ENCODE data around the gene C9orf153.
A peak's percentile ranks its signal among the peaks of the same experiment; 100 is the strongest.
"Not testable (repeated sequence)": the region's sequence is repeated elsewhere in the genome, so short reads cannot be mapped to it uniquely, and the experiment has no call there.

C9orf153 gene

DNA sequence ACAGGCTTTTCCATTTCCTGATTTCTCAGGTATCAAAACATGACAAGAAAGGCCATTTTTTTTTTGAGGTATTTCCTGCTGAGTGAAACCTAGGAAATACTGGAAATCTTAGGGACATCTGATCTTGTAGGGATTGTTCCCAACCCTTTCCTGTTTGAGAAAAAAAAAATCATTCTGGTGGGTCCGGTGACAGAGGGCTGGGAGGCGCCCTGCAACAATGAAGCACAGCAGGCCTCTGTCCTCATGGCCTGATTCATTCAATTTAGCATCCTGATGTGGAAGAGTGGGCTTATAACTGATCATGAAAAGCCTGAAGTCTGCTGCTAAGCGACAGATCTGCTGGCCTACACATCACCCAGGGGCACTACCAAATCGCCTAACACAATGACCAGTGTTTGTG, 3.0 kb upstream of the C9orf153 start:
- no peak for DNase-seq

DNA sequence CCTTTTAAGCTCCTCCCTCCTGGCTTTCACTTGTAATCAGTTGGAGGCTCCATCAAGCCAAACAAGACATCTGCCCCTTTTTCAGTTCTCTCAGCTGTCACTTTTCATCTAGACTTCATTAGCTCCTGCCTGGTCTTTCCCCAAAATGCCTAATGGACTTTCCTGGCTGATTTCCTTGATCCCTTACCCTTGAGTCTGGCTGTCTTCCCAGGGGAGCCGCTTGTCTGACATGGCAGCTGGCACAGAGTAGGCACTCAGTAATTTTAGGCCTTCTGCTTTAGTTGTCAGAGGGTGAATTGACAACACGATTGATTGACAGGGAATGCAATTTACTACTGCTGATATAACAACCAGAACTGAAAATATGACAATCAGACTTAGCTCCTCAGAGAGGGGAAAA, 2.1 kb downstream of the C9orf153 start:
- peak; percentile 80 to 90 for DNase-seq

DNA sequence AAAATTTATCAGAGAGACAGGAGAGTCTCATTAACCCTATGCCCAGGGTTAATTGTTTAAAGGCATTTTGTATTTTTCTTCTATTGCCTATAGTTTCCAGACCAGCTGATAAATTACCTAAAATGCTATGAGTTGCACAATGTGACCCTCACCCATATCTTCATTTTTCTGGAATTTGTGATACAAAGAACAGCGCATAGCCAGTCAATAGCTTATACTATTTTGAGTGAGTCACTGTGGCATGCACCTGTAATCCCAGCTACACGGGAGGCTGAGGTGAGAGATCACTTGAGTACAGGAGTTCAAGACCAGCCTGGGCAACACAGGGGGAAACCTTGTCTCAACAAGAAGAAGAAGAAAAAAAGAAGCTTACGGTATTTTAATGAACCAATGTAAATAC, 2.8 kb downstream of the C9orf153 start:
- no peak for DNase-seq

- DNase-seq, result no peak
Observed at GRCh38 chr9:86253577-86253976, 5.9 kb downstream of the C9orf153 start.

- DNase-seq, result no peak
Observed at GRCh38 chr9:86252870-86253269, 6.6 kb downstream of the C9orf153 start.

GRCh38 chr9:86250123-86250522, 9.3 kb downstream of the C9orf153 start:
- DNase-seq, result no peak

- no peak for DNase-seq
Observed at GRCh38 chr9:86248746-86249145, 10.7 kb downstream of the C9orf153 start.

DNA sequence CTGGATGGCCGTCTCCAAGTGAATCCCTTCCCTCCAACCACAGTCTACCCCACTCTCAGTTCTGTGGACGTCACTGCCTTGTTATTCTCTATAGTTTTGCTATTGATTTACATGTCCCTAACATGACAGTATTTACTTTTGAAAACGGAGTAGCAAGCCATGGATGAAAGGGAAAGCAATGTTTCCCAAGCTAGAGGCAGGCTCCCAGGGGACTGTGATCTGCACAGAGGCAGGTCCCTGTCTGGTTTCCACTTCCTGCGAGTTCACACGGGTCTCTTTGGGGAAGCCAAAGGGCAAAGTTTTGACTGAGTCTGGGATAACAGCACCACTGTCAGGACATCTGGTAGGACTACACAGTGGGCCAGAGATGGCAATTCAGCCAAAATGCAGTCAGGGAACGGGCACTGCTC, 12.7 kb downstream of the C9orf153 start:
- no peak for DNase-seq

DNA sequence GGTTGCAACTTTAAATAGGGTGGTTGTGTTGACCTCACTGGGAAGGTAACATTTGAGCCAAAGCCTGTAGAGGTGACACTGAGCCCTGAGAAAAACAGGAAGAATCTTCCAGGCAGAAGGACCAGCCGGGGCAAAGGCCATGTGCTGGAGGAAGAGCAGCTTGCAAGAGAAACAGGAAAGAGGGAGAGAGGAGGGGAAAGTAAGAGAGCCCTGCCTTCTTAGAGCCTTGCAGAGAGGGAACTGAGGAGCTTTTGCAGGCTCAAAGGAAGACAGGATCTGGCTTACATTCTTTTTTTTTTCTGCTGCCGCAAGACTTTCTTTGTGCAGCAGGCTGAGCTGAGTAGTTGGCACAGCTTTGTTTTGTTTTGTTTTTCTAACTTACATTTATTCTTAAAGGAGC, 17.4 kb downstream of the C9orf153 start:
- no peak for DNase-seq

GRCh38 chr9:86241216-86241615, 18.2 kb downstream of the C9orf153 start:
- DNase-seq, result no peak

DNA sequence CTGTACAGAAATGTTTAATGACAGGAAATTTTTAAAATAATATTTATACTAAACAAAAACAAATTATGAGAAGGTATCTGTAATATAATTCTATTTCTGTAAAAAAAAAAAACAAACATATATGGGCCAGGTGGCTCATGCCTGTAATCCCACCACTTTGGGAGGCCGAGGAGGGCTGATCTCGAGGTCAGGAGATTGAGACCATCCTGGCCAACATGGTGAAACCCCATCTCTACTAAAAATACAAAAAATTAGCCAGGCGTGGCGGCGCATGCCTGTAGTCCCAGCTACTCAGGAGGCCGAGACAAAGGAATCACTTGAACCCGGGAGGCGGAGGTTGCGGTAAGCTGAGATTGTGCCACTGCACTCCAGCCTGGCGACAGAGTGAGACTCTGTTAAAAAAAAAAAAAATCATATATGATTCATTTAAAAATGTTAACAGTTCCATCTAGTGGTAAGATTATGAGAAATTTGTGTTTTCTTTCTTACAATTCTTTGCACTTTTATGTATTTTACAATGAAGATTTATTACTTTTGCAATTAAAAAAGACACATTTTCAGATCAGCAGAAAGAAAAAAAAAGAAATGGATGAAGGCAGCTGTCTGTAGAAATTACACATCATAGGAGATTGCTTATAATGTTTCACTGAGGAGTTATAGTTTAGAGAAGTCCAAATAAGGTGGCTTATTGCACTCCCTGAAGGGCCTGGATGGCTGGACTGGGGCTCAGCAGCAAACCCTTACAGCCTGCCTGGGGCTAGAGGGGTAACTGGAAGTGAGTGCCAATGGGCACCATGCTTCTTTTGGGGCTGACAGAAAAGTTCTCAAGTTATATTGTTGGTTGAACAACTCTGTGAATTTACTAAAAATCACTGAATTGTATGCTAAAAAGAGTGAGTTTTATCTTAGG, 20.3 kb downstream of the C9orf153 start:
- DNase-seq, result no peak

DNA sequence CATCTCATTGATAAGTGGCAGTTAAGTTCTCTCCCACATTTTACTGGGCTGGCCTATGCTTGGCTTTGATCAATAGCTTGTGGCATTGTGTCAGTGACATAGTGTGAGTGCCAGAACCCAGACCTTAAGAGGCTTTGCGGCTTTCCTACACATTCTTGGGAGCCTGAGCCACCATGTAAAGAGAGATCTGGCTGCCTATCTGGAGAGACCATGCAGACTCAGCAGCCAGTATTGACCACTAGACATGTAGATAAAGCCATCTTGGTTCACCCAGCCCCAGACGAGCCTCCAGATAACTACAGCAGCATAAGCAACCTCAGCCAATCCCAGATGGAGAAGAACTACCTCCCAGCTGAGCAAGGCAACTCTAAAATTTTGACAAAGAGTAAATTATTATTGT, 28.6 kb downstream of the C9orf153 start:
- no peak for DNase-seq

- no peak for DNase-seq
Observed at GRCh38 chr9:86222667-86223066, 36.8 kb downstream of the C9orf153 start.

DNA sequence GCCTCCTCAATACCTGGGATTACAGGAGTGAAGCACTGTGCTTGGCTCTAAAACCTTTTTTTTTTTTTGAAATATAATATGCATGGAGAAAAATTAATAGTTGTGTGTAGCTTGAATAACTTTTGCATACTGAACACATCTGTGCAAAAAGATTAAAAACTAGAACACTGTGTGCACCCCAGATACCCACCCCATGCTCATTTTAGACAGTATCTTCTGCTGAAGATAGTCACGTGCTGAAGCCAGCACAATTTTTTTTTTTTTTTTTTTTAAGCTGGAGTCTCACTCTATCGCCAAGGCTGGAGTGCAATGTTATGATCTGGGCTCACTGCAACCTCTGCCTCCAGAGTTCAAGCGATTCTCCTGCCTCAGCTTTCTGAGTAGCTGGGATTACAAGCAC, 39.9 kb downstream of the C9orf153 start:
- DNase-seq, result no peak

GRCh38 chr9:86217076-86217755, 42.2 kb downstream of the C9orf153 start:
- no peak for DNase-seq

GRCh38 chr9:86207193-86207592, 52.3 kb downstream of the C9orf153 start:
- DNase-seq, result no peak

GRCh38 chr9:86202338-86202882, 57.0 kb downstream of the C9orf153 start:
- peak in 1 of 2 experiments; percentile 40 for DNase-seq

DNA sequence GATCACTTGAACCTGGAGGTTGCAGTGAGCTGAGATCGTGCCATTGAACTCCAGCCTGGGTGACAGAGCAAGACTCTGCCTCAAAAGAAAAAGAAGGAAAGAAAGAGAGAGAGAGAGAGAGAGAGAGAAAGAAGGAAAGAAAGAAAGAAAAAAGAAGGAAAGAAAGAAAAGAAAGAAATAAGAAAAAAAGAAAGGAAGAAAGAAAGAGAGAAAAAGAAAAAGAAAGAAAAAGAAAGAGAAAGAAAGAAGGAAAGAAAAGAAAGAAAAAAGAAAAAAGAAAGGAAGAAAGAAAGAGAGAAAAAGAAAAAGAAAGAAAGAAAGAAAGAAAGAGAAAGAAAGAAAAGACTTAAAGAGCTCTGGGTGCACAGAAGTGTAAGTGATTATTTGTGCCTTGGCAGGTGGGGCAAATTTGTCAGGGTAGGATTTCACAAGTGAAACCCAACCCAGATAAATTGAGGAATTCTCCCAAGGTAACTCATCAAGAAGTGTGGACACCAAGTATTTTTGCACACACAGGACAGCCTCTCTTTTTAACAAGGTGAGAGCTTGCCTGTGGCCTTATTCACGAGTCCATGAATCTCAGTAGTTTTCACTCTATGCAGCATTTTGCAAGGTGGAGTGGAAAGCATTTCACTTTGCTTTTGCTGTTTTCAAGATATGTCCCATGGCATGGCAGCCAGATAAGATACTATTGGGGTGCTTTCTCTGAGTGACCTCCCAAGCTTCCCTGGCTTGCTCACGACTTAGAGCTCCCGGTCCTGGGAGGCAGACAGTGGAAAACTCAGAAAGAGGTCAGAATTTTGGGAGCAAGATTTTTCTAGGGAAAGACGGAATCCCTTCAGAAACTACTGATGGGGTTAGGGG, 57.8 kb downstream of the C9orf153 start:
- no peak for DNase-seq

GRCh38 chr9:86200599-86201162, 58.8 kb downstream of the C9orf153 start:
- no peak for DNase-seq

- DNase-seq, result no peak
Observed at GRCh38 chr9:86193088-86193487, 66.4 kb downstream of the C9orf153 start.

- DNase-seq, result not testable (repeated sequence)
Observed at GRCh38 chr9:86190700-86191099, 68.8 kb downstream of the C9orf153 start.

DNA sequence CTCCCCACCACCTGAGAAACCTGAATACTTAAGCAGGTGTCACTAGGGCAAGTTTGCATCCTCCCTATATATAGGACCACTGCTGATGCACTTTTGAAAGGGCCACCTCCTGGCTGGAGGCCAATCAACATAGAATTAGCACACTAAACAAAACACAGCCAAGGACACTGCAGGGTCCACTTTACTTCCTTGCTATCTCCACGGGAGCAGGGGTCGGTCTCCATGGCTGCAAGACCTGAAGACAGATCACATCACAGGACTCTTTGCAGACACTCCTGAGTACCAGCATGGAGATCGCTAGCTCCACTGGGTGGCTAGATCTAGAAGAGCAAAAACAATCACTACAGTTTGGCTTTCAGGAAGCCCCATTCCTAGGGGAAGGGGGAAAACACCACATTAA, 72.3 kb downstream of the C9orf153 start:
- DNase-seq, result no peak

DNA sequence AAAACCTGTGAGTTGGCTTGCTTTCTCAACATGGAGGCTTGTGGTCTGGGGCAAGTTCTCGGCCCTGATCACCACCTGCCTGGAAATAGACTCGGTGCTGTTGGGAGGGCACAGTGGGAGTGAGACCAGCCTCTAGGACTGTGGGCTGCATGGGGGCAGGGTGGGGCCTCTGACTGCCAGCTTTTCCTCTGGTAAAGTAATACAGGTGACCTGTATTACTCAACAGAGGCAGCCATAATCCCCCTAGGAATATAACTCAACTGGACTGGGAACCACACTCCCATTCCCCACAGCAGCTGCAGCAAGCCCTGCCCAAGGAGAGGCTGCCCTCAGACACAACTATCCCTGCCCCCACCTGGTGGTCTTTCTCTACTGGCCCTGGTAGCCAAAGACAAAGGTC, 72.8 kb downstream of the C9orf153 start:
- DNase-seq, result no peak

Measured in NCI-H446 (cell line).